K562 (cell line): ENCODE results near the gene DPH2. TPM values are rescaled to one million over a fixed set of nuclear protein-coding genes. Genes with fewer than 3 reads are reported as not detected.

Source experiments
- CBFA2T3 ChIP-seq: fragments of 450-650 bp; IDR thresholded peaks from 2 replicates; pipeline ENCODE4 v1.6.1; 2017
- CC2D1A ChIP-seq: fragments of 450-650 bp; IDR thresholded peaks from 2 replicates; pipeline ENCODE4 v1.6.1; 2017; ENCODE audit warnings: mild to moderate bottlenecking
- CREB5 ChIP-seq: fragments of 250-450 bp; sonication (Bioruptor Pico); IDR thresholded peaks from 2 replicates; pipeline ENCODE4 v1.5.0; 2020; ENCODE audit warnings: mild to moderate bottlenecking
- EZH2 ChIP-seq: IDR thresholded peaks from 2 replicates; pipeline ENCODE4 v1.6.1; 2012; ENCODE audit warnings: low read depth, mild to moderate bottlenecking, inconsistent platforms, low read length, borderline replicate concordance
- FOXK1 ChIP-seq: sonication (generic); formaldehyde crosslinking; IDR thresholded peaks from 2 replicates; pipeline ENCODE4 v1.8.0; 2022; ENCODE audit warnings: missing genetic modification reagents, mild to moderate bottlenecking, borderline replicate concordance
- NBN ChIP-seq: fragments of 450-650 bp; IDR thresholded peaks from 2 replicates; pipeline ENCODE4 v1.6.1; 2016; ENCODE audit warnings: low read depth, mild to moderate bottlenecking
- NFIX ChIP-seq: fragments of 250-450 bp; sonication (Bioruptor Pico); IDR thresholded peaks from 2 replicates; pipeline ENCODE4 v1.4.0; 2020; ENCODE audit warnings: low read depth, mild to moderate bottlenecking, moderate library complexity
- PATZ1 ChIP-seq: fragments of 250-450 bp; sonication (Bioruptor Pico); IDR thresholded peaks from 2 replicates; pipeline ENCODE4 v1.5.0; 2020; ENCODE audit warnings: mild to moderate bottlenecking, borderline replicate concordance
- PCBP2 ChIP-seq: fragments of 200-400 bp; formaldehyde crosslinking; IDR thresholded peaks from 2 replicates; pipeline ENCODE4 v1.6.1; 2018; ENCODE audit warnings: low read length, low read depth, mild to moderate bottlenecking, moderate library complexity; ENCODE audit not compliant: poor library complexity, severe bottlenecking
- PHF20 ChIP-seq: fragments of 450-650 bp; IDR thresholded peaks from 2 replicates; pipeline ENCODE4 v1.6.1; 2018; ENCODE audit not compliant: partially characterized antibody
- POLR2AphosphoS2 ChIP-seq: IDR thresholded peaks from 2 replicates; pipeline ENCODE4 v1.6.1; 2012; ENCODE audit warnings: low read length, improper control_type of control experiment
- RHOXF2B ChIP-seq: fragments of 250-450 bp; sonication (Bioruptor Pico); conservative IDR thresholded peaks from 2 replicates; pipeline ENCODE4 v1.5.1; 2021
- RUNX1 ChIP-seq: sonication (generic); IDR thresholded peaks from 2 replicates; pipeline ENCODE4 v1.6.1; 2016; ENCODE audit warnings: antibody characterized with exemption, low read depth
- STAT6 ChIP-seq: sonication (generic); formaldehyde crosslinking; IDR thresholded peaks from 2 replicates; pipeline ENCODE4 v1.8.1; 2023; ENCODE audit warnings: mild to moderate bottlenecking, missing genetic modification reagents
- ZFPM2 ChIP-seq: fragments of 250-450 bp; sonication (Bioruptor Pico); IDR thresholded peaks from 2 replicates; pipeline ENCODE4 v1.5.1; 2022; ENCODE audit warnings: mild to moderate bottlenecking
- ZNF121 ChIP-seq: sonication (generic); formaldehyde crosslinking; conservative IDR thresholded peaks from 2 replicates; pipeline ENCODE4 v1.8.0; 2022; ENCODE audit warnings: missing genetic modification reagents
- ZNF197 ChIP-seq: fragments of 200-800 bp; sonication (Bioruptor generic); IDR thresholded peaks from 2 replicates; pipeline ENCODE4 v1.6.1; 2016; ENCODE audit warnings: low read depth, missing genetic modification characterization, missing compliant biosample characterization
- ZNF3 ChIP-seq: fragments of 250-450 bp; sonication (Bioruptor Pico); IDR thresholded peaks from 2 replicates; pipeline ENCODE4 v1.5.0; 2021; ENCODE audit warnings: mild to moderate bottlenecking, moderate library complexity
- ZNF518B ChIP-seq: fragments of 250-450 bp; sonication (Bioruptor Pico); IDR thresholded peaks from 2 replicates; pipeline ENCODE4 v1.5.0; 2021; ENCODE audit warnings: mild to moderate bottlenecking, moderate library complexity
- polyA plus RNA-seq, 8 experiments: library from polyadenylated mRNA; depleted of rRNA in 4 of 8; stranded (reverse) in 5 of 8; unstranded in 3 of 8; fragments of >200 nt; fragmentation: Nextera tagmentation in 2 of 8; fragmentation: Illumina TruSeq in 1 of 8; extraction: Ambion mirVana in 2 of 8; extraction: Trizol in 1 of 8; gene quantifications; 2 replicates each; pipeline versions ENCODE4 v1.2.1 to v1.2.3, GENCODE V29; 2011 to 2014; ENCODE audit warnings: inconsistent platforms in 1 of 8, missing spikeins in 1 of 8
- total RNA-seq, 7 experiments: library from RNA; depleted of rRNA in 6 of 7; stranded (reverse); fragments of >200 nt in 6 of 7; fragmentation: Illumina TruSeq in 2 of 7; extraction: Trizol in 2 of 7; gene quantifications; 2 replicates each; pipeline versions ENCODE4 v1.2.1 to v1.2.3, GENCODE V29; 2011 to 2021; ENCODE audit warnings: low replicate concordance in 1 of 7

Gene DPH2
- total and polyA plus RNA-seq, 9 of the 15 experiments (the other 6 are each of a cell fraction or from before 2014, with no cell fraction given), result 17.9 to 94.1 (median 68.1) TPM

- TF ChIP-seq ZNF518B (CRISPR knock-in tag), result no peak
- TF ChIP-seq ZNF197 (CRISPR knock-in tag), result no peak
- 0 out of 2 replicates have a peak, but pooled peaks have one; percentile 70 for TF ChIP-seq STAT6
- TF ChIP-seq EZH2, result no peak
- peak; percentile 52; the same call in 1 of the 2 replicates for TF ChIP-seq POLR2AphosphoS2
- no peak for TF ChIP-seq CBFA2T3
- TF ChIP-seq RHOXF2B (CRISPR knock-in tag), result no peak
- no peak for TF ChIP-seq ZNF3 (CRISPR knock-in tag)
- TF ChIP-seq PCBP2, result no peak
- TF ChIP-seq PATZ1 (CRISPR knock-in tag), result no peak
- TF ChIP-seq CREB5 (CRISPR knock-in tag), result no peak
- TF ChIP-seq NBN, result 0 out of 2 replicates have a peak, but pooled peaks have one; percentile 8
- TF ChIP-seq ZFPM2 (CRISPR knock-in tag), result no peak
- TF ChIP-seq CC2D1A, result no peak
- no peak for TF ChIP-seq ZNF121
- TF ChIP-seq PHF20, result peak; percentile 79
- no peak; the same call in none of the 2 replicates for TF ChIP-seq RUNX1
- no peak for TF ChIP-seq NFIX (CRISPR knock-in tag)
- peak; percentile 85; the same call in 1 of the 2 replicates for TF ChIP-seq FOXK1 (CRISPR knock-in tag)
Observed at GRCh38 chr1:43974443-43975248, 4.8 kb downstream of the DPH2 start, which contains the start of gene ATP6V0B (continued).
